B cell (primary cell): Measurements from ENCODE around the gene SH2B2. TPM values are rescaled to one million over a fixed set of nuclear protein-coding genes. Genes with fewer than 3 reads are reported as not detected.

Source experiments
- ATAC-seq: fragments of 200-7000 bp; cut with Tn5 transposase; one replicate; pipeline ENCODE4 v1.10.0; 2021; ENCODE audit warnings: low read depth, mild to moderate bottlenecking, moderate number of reproducible peaks, moderate library complexity
- CTCF ChIA-PET: fragments of 350-600 bp; sonication (Branson Sonifier 250); formaldehyde crosslinking; loops from one replicate; lab custom pipeline; 2021; ENCODE audit warnings: antibody characterized with exemption, inconsistent platforms; lab: Charles Lee
- POLR2A ChIA-PET: fragments of 350-600 bp; sonication (Branson Sonifier 250); formaldehyde crosslinking; loops from one replicate; lab custom pipeline; 2021; ENCODE audit warnings: antibody characterized with exemption; lab: Charles Lee
- DNase-seq: peaks from one replicate; pipeline ENCODE4 v3.0.0; 2013
- H2AFZ ChIP-seq: 2 replicates; pipeline ENCODE4 v1.6.1; 2012; ENCODE audit warnings: mild to moderate bottlenecking, low read depth, low read length; ENCODE audit not compliant: insufficient read depth, poor library complexity, severe bottlenecking
- H3K27ac ChIP-seq, 2 donors: 1 replicate in 1 of 2; 2 replicates in 1 of 2; pipeline ENCODE4 v1.5.1; 2012 to 2013; ENCODE audit warnings: low read length in 2 of 2, mild to moderate bottlenecking in 2 of 2, moderate library complexity in 1 of 2
- H3K27me3 ChIP-seq, 4 experiments: fragments of 200-600 bp in 1 of 4; sonication (generic) in 1 of 4; replicated peaks in 1 of 4; 1 replicate in 2 of 4; 2 replicates in 2 of 4; pipeline versions ENCODE4 v1.6.1 to v1.7.0; 2013 to 2016; ENCODE audit warnings: low read length in 3 of 4, mild to moderate bottlenecking in 2 of 4, mixed read lengths in 1 of 4, moderate library complexity in 1 of 4; ENCODE audit not compliant: insufficient read depth in 4 of 4, control insufficient read depth in 3 of 4; ENCODE audit errors: control extremely low read depth in 1 of 4
- H3K36me3 ChIP-seq, 2 experiments: replicated peaks in 1 of 2; 1 replicate in 1 of 2; 2 replicates in 1 of 2; pipeline versions ENCODE4 v1.6.1 to v1.7.1; 2013; ENCODE audit warnings: low read length in 1 of 2; ENCODE audit not compliant: insufficient read depth in 2 of 2, control insufficient read depth in 1 of 2; ENCODE audit errors: control extremely low read depth in 1 of 2, extremely low read depth in 1 of 2
- H3K4me1 ChIP-seq, 2 donors: fragments of 200-600 bp in 1 of 2; sonication (generic) in 1 of 2; 1 replicate in 1 of 2; 2 replicates in 1 of 2; pipeline versions ENCODE4 v1.5.1 to v1.6.1; 2013 to 2017; ENCODE audit warnings: low read length in 2 of 2; ENCODE audit not compliant: control insufficient read depth in 2 of 2, insufficient read depth in 2 of 2
- H3K4me2 ChIP-seq: replicated peaks from 2 replicates; pipeline ENCODE3; 2012; ENCODE audit warnings: mild to moderate bottlenecking, low read depth, low read length; ENCODE audit not compliant: poor library complexity, severe bottlenecking
- H3K4me3 ChIP-seq, 5 experiments: fragments of 200-600 bp in 1 of 5; sonication (generic) in 1 of 5; 1 replicate in 3 of 5; 2 replicates in 2 of 5; pipeline versions ENCODE4 v1.5.1 to v1.7.0; 2011 to 2016; ENCODE audit warnings: low read length in 4 of 5, mild to moderate bottlenecking in 4 of 5, low read depth in 2 of 5, control low read depth in 1 of 5, moderate library complexity in 1 of 5; ENCODE audit not compliant: insufficient read depth in 1 of 5; ENCODE audit errors: control extremely low read depth in 1 of 5, extremely low read depth in 1 of 5
- H3K79me2 ChIP-seq: fragments of 200-600 bp; sonication (generic); one replicate; pipeline ENCODE4 v1.6.0; 2016; ENCODE audit warnings: low read length; ENCODE audit not compliant: control insufficient read depth, insufficient read depth
- H3K9ac ChIP-seq: fragments of 200-600 bp; sonication (generic); 2 replicates; pipeline ENCODE4 v1.6.1; 2017; ENCODE audit warnings: mild to moderate bottlenecking, low read length, moderate library complexity
- H3K9me3 ChIP-seq, 3 donors: one replicate each; pipeline versions ENCODE4 v1.6.1 to v1.7.1; 2013; ENCODE audit warnings: low read length in 2 of 3; ENCODE audit not compliant: control insufficient read depth in 2 of 3, insufficient read depth in 1 of 3; ENCODE audit errors: control extremely low read depth in 1 of 3
- H4K20me1 ChIP-seq: 2 replicates; pipeline ENCODE4 v1.6.0; 2012; ENCODE audit warnings: mild to moderate bottlenecking, low read length; ENCODE audit not compliant: insufficient read depth, control insufficient read depth, poor library complexity, severe bottlenecking
- H3K27ac Mint-ChIP-seq: one replicate; pipeline ENCODE4 v1.8.0; 2021; ENCODE audit warnings: mixed read lengths
- H3K27me3 Mint-ChIP-seq: one replicate; pipeline ENCODE4 v1.8.0; 2021; ENCODE audit warnings: mixed read lengths
- H3K4me1 Mint-ChIP-seq: one replicate; pipeline ENCODE4 v1.8.0; 2021; ENCODE audit warnings: mixed read lengths
- H3K4me3 Mint-ChIP-seq: one replicate; pipeline ENCODE4 v1.8.0; 2021; ENCODE audit warnings: mixed read lengths
- H3K9me3 Mint-ChIP-seq: one replicate; pipeline ENCODE4 v1.8.0; 2022; ENCODE audit warnings: mixed read lengths; ENCODE audit not compliant: insufficient read depth
- CTCF ChIP-seq: fragments of 200-600 bp; IDR thresholded peaks from one replicate; pipeline ENCODE4 v1.8.0; 2022; ENCODE audit warnings: antibody characterized with exemption, mild to moderate bottlenecking
- EZH2 ChIP-seq: IDR thresholded peaks from 2 replicates; pipeline ENCODE4 v1.6.1; 2012; ENCODE audit warnings: borderline replicate concordance, low read depth, mild to moderate bottlenecking, moderate library complexity, low read length; ENCODE audit not compliant: insufficient read depth, poor library complexity, severe bottlenecking
- WGBS: methylation state at CpG from one replicate; pipeline ENCODE4 v1.1.5; 2013; ENCODE audit warnings: missing lambda C conversion rate; ENCODE audit not compliant: insufficient coverage; 5-methylcytosine and 5-hydroxymethylcytosine counted together
- intact Hi-C: fragments of 100-400 bp; cut with micrococcal nuclease; formaldehyde crosslinking; loops from one replicate; pipeline ENCODE4 v1.10.0; 2022
- polyA plus RNA-seq: library from polyadenylated mRNA; depleted of rRNA; stranded (reverse); fragments of >200 nt; gene quantifications from 2 replicates; pipeline ENCODE4 v1.2.3, GENCODE V29; 2012
- total RNA-seq, 2 donors: library from RNA; stranded (reverse); fragments of 120-200 nt in 1 of 2; gene quantifications; 1 replicate in 1 of 2; 2 replicates in 1 of 2; pipeline versions ENCODE4 v1.2.3 to v1.2.4, GENCODE V29; 2013 to 2022

The SH2B2 gene
- total and polyA plus RNA-seq, 2 donors (not counting 1 experiment from before 2014, with no cell fraction given) = 41.2 to 95.4 TPM

GRCh38 chr7:102254521-102254920 is 32.1 kb upstream of the SH2B2 start:
- H3K79me2 ChIP-seq = no peaks in the 10 kb centered on the region
- H3K36me3 ChIP-seq = peaks cover 0 to 2% of the 10 kb centered on the region in 2 experiments
- no peak overlapping the region for H3K4me3 ChIP-seq
- H3K9me3 ChIP-seq = no peaks in the 10 kb centered on the region
- no peaks in the 10 kb centered on the region for H3K27me3 ChIP-seq
- H2AFZ ChIP-seq = no peak overlapping the region
- H3K9ac ChIP-seq = no peak overlapping the region
- Mint-ChIP-seq H3K9me3 (no peaks in the 10 kb centered on the region), H3K27ac (no peak overlapping the region), H3K27me3 (no peaks in the 10 kb centered on the region), H3K4me1 (peaks cover 7% of the 10 kb centered on the region), H3K4me3 (no peak overlapping the region)
- ChIA-PET POLR2A (interaction anchor here (0.7 kb wide), 1 partner anchor 463 kb away, joined by 3 read pairs; no protein-coding TSS in a partner anchor), CTCF (interaction anchor here (1.3 kb wide), 1 partner anchor 651 kb away, joined by 3 read pairs; no protein-coding TSS in a partner anchor)
- no peaks in the 10 kb centered on the region for H4K20me1 ChIP-seq
- ATAC-seq (no peak), DNase-seq (no peak)
- 88% methylated on average over 8 of the region's 8 CpGs for WGBS
- H3K4me2 ChIP-seq = no peak overlapping the region
- H3K27ac ChIP-seq = no peak overlapping the region
- intact Hi-C loops = no loop called here
- no peaks in the 10 kb centered on the region for H3K4me1 ChIP-seq
- TF ChIP-seq EZH2 (no peak), CTCF (no peak)

- CTCF ChIA-PET = interaction anchor here (1.3 kb wide), 2 partner anchors 17 to 652 kb away, joined by 3 read pairs; no protein-coding TSS in a partner anchor
- no peak overlapping the region for H3K4me3 ChIP-seq
- WGBS = 100% methylated on average over 1 of the region's 7 CpGs
- H3K4me3 Mint-ChIP-seq = no peak overlapping the region
- no peaks in the 10 kb centered on the region for H3K79me2 ChIP-seq
- no peak overlapping the region for H3K27ac Mint-ChIP-seq
- no peak overlapping the region for H3K9ac ChIP-seq
- no peaks in the 10 kb centered on the region for H4K20me1 ChIP-seq
- no peak overlapping the region for H2AFZ ChIP-seq
- intact Hi-C loops = no loop called here
- no peaks in the 10 kb centered on the region for H3K9me3 Mint-ChIP-seq
- no peak overlapping the region for H3K27ac ChIP-seq
- POLR2A ChIA-PET = no interaction called here
- H3K4me1 Mint-ChIP-seq = peaks cover 7% of the 10 kb centered on the region
- DNase-seq = no peak
- TF ChIP-seq CTCF = no peak
- H3K27me3 Mint-ChIP-seq = no peaks in the 10 kb centered on the region
- H3K4me2 ChIP-seq = no peak overlapping the region
- peaks cover 0 to 2% of the 10 kb centered on the region in 2 experiments for H3K36me3 ChIP-seq
- no peaks in the 10 kb centered on the region for H3K27me3 ChIP-seq
- no peak for ATAC-seq
- no peaks in the 10 kb centered on the region for H3K4me1 ChIP-seq
- no peaks in the 10 kb centered on the region for H3K9me3 ChIP-seq
These were observed 31.2 kb upstream of the SH2B2 start for GRCh38 chr7:102255501-102255900.
